AG10803 (cell line): ENCODE results near the gene ZNF836.
A peak's percentile ranks its signal among the peaks of the same experiment; 100 is the strongest.
"Not testable (repeated sequence)": the region's sequence is repeated elsewhere in the genome, so short reads cannot be mapped to it uniquely, and the experiment has no call there.

Source experiments
- DNase-seq: peaks from one replicate; pipeline ENCODE4 v3.0.0; 2010; ENCODE audit warnings: low read depth
- H3K4me3 ChIP-seq: 2 replicates; pipeline ENCODE4 v1.5.1; 2011; ENCODE audit warnings: mild to moderate bottlenecking, low read length, control low read depth
- TF ChIP-seq, protein P1 (sequence below): conservative IDR thresholded peaks from 2 replicates; pipeline ENCODE4 v1.5.1; 2011; ENCODE audit warnings: mild to moderate bottlenecking, low read length, control low read depth, inconsistent platforms

ZNF836 gene

DNA sequence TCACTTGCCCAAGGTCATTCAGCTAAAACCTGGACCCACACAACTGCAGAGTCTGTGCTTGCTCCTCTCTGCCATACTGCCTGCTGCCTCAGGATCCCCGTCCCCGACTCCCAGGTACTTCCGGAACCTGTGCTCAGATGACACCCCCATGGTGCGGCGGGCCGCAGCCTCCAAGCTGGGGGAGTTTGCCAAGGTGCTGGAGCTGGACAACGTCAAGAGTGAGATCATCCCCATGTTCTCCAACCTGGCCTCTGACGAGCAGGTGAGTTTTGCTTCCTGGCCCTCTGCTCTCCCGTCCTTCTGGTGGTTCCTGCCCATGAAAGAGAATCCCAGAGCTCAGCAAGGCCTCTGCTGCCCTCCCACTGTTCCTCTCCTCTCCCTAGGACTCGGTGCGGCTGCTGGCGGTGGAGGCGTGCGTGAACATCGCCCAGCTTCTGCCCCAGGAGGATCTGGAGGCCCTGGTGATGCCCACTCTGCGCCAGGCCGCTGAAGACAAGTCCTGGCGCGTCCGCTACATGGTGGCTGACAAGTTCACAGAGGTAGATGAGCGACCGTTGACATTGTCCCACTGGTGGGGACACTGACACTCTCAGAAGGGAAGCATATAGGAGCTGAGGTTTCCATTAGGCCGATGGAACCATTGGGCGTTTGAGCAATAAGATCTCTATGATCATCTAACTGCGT, 41.3 kb upstream of the ZNF836 start:
- no peak for DNase-seq
- TF ChIP-seq, protein P1, sequence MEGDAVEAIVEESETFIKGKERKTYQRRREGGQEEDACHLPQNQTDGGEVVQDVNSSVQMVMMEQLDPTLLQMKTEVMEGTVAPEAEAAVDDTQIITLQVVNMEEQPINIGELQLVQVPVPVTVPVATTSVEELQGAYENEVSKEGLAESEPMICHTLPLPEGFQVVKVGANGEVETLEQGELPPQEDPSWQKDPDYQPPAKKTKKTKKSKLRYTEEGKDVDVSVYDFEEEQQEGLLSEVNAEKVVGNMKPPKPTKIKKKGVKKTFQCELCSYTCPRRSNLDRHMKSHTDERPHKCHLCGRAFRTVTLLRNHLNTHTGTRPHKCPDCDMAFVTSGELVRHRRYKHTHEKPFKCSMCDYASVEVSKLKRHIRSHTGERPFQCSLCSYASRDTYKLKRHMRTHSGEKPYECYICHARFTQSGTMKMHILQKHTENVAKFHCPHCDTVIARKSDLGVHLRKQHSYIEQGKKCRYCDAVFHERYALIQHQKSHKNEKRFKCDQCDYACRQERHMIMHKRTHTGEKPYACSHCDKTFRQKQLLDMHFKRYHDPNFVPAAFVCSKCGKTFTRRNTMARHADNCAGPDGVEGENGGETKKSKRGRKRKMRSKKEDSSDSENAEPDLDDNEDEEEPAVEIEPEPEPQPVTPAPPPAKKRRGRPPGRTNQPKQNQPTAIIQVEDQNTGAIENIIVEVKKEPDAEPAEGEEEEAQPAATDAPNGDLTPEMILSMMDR, result no peak
- H3K4me3 ChIP-seq, result no peak overlapping the region

DNA sequence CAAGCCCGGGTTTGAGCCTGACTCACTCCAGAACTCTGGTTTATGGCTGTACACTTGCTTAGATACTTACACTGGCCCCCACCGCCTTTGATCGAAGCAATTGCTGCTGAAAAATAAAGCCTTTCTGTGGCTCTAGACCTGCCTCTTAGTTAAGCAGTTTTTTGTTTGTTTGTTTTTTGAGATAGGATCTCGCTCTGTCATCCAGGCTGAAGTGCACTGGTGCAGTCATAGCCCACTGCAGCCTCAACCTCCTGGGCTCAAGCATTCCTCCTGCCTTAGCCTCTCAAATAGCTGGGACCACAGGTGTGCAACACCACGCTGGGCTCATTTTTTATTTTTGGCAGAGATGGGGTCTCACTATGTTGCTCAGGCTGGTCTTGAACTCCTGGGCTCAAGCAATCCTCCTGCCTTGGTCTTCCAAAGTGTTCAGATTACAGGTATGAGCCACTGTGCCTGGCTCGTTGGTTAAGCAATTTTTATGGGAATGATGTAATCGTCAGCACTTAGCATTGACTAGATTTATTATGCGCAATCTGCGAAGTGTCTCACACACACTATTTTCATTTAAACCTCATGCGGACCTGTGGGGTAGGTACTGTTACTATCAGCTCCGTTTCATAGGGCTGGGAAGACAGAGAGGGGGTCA, 40.6 kb upstream of the ZNF836 start:
- DNase-seq, result no peak
- no peak overlapping the region for H3K4me3 ChIP-seq
- TF ChIP-seq, protein P1, result no peak

DNA sequence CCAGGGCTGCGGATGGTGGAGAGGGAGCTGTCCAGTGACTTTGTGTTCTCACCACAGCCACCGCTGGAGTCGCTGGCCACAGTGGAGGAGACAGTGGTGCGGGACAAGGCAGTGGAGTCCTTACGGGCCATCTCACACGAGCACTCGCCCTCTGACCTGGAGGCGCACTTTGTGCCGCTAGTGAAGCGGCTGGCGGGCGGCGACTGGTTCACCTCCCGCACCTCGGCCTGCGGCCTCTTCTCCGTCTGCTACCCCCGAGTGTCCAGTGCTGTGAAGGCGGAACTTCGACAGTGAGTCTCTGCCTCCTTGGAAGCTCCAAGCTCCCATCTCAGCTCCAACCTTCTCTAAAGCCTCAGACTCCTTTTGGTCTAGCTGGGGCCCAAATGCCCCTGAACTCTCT, 39.8 kb upstream of the ZNF836 start:
- TF ChIP-seq, protein P1, result no peak
- no peak overlapping the region for H3K4me3 ChIP-seq
- DNase-seq, result no peak

DNA sequence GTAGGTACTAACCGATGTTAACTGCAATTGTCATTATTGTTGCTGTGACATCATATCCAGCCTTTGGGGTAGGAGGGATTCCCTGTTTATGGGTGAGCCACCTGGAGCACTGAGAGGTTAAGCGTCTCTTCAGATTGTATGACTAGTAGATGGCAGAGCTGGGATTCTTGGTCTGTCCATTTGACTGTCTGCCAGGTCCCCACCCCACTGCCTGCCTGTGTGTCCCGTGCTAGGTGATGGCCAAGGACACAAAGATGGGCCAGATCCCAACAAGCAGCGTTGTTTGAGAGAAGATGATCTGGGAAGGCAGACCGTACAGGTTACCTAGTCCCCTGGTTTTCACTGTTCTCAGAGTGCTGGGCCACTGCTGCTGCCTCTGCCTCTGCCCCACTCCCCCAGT, 35.1 kb upstream of the ZNF836 start:
- DNase-seq, result no peak
- TF ChIP-seq, protein P1, result no peak
- H3K4me3 ChIP-seq, result no peak overlapping the region

DNA sequence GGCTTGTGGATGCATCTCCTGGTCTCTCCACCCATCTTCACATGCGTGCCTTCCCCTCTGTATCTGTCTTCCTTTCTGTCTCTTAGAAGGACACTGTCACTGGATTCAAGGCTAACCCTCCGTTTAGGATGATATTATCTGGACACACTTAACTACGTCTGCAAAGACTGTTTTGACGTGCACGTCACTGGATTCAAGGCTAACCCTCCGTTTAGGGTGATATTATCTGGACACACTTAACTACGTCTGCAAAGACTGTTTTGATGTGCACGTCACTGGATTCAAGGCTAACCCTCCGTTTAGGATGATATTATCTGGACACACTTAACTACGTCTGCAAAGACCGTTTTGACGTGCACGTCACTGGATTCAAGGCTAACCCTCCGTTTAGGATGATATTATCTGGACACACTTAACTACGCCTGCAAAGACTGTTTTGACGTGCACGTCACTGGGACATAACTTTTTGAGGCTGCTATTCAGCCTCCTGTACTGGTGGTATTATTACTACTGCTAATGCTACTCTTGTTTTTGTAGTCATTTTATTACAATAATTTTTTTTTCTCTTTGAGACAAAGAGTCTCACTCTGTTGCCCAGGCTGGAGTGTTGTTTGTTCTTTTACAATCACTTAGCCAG, 29.5 kb upstream of the ZNF836 start:
- not testable (repeated sequence) for H3K4me3 ChIP-seq, DNase-seq

DNA sequence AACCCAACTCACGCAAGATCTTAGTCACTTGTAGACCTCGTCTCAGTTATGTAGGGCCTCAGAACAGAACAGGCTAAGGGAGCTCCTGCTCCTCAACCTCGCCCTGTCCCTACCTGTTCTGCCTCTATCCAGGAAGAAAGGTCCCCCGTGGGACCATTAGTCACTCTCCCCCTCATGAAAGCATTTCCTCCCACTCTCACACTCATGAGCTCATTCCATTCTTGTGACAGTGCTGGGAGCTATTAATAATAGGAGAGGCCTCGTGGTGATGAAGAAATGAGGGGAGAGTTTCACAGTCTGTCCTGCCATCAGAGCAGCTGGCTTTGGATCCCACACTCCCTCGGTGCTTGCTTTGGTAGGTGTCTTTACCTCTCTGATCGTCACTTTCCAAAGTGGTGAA, 28.6 kb upstream of the ZNF836 start:
- peak; percentile 83 for DNase-seq
- TF ChIP-seq, protein P1, result no peak

DNA sequence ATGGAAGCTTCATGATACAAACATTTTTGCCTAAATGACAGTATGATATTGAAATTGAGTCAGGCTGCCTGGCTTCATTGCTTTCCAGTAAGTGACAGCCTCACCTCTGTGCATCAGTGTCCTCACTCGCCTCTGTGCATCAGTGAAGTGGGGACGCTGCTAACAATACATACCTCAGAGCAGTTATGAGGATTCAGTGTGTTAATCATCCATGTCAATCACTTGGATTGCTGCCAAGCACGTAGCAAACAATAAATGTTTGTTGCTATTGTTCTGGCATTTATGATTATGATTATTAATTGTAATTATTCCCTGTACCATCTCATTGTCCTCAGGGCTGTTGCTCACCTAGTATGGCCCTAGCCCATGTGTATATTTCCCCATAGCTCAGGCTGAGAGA, 27.3 kb upstream of the ZNF836 start:
- TF ChIP-seq, protein P1, result no peak
- no peak overlapping the region for H3K4me3 ChIP-seq
- no peak for DNase-seq

More for the DNA sequence above, 28.6 kb upstream of the ZNF836 start:
- H3K4me3 ChIP-seq, result no peak overlapping the region
